Measurements from ENCODE around the gene ACE2.

The ACE2 gene

GRCh38 chrX:15511563-15511962 lies 89.2 kb downstream of the ACE2 start:
- no peak for FAIRE-seq
- DNase-seq (ENCODE audit: low spot score), result no peak

Data from RCC 7860 (cell line).